Stimulated activated CD4-positive, alpha-beta T cell treated with anti-CD3 and anti-CD28 coated beads, Interleukin-15, amount 100 ng/mL, for 24 hours (primary cell): ENCODE results near the gene LONRF2.
A peak's percentile ranks its signal among the peaks of the same experiment; 100 is the strongest.

ENCODE experiments used
- DNase-seq: peaks from one replicate; pipeline ENCODE4 v3.0.0-alpha.2; 2020

The LONRF2 gene

DNA sequence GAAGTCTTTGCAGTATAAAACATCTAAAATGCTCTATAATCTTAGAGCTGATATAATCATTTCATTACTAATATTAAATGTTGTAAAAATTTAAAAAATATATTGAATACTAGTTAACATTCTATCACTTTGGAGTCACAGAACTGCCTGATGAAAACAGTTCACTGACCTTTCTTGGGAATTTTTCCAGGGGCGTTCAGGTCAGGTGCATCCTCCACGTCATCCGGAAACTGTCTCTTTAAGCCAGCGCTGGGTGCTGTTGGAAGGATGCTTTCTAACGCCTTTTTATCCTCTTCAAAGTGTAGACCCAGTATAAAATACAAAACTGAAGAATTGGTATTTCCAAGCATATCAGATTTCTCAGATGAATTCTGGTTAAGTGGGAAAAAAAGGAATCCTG is 22.8 kb downstream of the LONRF2 start:
- DNase-seq = no peak

DNA sequence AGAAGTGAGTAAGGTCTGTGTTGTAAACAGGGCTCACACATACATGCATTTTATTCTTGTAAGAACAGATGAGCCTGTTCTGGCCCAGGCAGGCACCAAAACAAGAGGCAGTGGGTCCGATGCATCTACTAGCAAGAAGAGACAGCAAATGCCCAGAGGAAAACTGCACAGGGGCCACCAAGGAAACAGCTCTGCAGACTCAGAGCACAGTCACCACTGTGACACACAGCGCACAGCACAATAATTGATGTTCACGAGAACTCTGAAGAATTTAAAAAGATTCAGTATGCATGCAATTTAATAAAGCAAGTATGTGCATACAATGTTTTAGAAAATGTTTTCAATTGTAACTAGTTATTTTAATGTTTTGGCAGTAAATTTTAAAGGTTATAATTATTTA is 24.8 kb downstream of the LONRF2 start:
- DNase-seq = no peak

DNA sequence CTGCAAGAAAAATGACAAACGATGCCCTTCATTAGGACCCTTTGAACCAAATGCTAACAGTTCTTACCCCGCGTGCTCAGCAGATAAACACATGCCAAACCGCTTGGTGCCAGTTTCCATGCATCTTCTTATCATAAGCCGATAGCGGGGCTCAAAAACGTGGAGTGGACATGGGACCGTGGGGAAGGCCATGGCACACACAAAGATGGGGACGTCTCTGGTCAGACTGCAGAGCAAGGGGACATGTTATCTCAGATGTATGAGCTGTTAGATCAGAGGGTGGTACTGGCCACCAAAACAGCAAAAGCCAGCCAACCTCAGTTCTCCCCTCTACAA is 28.2 kb downstream of the LONRF2 start:
- DNase-seq = no peak

DNA sequence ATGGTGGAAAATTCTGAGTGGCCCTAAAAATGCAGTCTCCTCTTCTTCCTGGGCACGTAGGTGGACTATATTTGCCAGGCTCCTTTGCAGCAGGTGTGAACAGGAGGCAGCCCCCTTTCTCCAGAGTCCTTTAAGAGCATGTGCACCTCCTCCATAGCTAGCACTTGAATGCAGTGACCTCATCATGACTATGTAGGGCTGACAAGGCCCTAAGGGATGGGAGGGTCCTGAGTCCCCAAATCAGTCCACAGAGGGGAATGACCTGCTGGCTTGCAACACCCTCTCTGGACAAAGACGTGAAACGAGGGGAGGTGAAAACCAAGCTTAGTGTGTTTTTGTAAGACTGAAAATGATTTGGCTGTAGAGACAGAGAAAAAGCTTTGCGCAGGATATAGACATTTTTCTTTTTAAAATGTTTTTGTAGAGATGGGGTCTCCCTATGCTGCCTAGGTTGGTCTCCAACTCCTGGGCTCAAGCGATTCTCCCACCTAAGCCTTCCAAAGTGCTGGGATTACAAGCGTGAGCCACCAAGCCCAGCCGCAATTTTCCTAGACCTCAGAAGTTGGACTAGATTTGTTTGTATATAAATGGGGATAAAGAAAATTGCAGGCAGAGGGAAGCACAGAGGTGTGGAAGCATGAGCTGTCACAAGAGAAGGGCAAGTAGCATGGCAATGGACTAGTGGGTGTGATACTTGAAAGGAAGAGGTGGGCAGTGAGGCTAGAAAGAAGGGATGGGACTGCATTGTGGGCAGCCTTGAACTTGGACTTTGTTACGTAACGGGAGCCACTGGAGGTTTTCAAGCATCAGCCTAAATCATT is 28.8 kb downstream of the LONRF2 start:
- no peak for DNase-seq

DNA sequence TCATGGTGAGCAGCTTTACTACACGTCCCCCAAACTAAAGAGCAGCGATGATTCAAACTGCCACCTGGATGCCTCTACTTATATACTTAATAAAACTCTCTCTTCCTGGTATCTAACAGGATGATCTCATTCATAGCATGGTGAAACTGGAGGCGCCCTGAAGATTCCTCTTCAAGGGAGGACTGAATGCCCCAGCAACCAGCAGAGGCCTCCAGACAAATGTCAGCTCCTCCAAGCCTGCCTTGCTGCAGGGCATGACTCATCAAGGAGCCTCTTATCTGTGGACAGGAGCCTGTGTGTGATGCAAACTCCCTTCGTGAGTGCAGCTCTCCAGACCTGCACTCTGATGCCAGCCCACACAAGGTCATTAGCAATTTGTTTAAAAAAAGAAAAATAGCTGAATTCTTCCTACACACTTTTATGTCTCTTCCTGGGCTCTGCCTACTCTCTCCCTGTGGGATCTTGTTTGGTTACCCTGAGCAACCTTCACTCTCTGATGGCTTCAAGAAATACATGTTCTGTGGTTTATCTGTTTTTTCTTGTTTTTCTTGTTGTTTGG is 30.2 kb downstream of the LONRF2 start:
- DNase-seq = peak; percentile 65

DNA sequence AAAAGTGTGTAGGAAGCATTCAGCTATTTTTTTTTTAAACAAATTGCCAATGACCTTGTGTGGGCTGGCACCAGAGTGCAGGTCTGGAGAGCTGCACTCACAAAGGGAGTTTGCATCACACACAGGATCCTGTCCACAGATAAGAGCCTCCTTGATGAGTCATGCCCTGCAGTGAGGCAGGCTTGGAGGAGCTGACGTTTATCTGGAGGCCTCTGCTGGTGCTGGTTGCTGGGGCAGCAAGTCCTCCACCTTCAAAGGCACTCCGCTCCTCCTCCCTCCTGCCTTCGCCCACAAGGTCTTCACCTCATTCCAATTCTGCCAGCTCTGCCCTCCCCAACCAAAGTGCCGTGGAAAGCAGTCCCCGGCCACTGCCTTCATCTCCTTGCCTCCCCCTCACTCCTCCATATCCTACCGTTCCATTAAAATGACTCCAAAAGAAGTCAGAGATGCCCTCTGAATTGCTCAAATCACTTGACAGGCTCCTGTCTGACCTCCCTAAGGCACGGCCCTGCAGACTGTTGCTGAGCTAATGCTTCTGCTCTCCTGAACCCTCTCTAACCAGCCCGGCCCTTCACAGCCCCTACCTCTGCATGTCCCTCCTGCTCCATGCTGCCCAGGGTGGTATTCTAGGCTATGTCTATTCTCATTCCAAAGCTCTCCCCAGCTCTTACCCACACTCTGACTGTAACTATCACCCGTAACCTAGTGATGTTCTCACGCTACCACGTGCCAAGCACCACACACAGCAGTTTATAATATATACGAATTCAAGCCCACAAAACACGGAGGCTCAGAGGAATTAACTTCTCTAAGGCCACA is 30.9 kb downstream of the LONRF2 start:
- peak; percentile 75 for DNase-seq

DNA sequence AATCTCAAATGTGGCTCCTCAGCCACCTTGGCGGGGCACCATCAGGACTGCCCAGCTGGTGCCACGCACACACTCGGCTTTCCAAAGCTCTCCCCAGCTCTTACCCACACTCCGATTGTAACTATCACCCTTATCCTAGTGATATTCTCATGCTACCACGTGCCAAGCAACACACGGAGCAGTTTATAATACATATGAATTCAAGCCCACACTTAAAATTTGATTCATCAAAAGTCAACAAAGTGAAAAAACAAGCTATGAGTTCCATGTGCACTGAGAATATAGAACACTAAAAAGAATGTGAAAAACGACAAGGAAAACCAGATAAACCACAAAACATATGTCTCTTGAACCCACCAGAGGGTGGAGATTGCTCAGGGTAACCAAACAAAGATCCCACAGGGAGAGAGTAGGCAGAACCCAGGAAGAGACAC is 31.6 kb downstream of the LONRF2 start:
- no peak for DNase-seq

DNA sequence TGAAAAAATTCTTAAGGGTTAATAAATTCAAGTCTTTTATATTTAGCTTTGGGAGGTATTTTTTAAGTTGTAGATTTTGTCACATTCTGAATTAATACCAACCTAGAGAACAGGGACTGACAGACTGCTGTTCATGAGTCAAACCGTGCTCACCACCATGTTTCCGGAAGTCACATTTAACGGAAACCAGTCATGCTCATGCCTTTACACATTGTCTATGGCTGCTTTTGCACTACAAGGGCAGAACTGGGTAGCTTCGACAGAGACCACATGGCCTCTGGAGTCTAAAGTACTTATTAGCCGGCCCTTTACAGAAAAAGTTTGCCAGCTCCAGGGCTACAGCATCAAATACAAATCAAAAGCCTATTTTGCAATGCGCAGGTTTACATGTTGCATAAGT is 33.3 kb downstream of the LONRF2 start:
- DNase-seq = no peak

DNA sequence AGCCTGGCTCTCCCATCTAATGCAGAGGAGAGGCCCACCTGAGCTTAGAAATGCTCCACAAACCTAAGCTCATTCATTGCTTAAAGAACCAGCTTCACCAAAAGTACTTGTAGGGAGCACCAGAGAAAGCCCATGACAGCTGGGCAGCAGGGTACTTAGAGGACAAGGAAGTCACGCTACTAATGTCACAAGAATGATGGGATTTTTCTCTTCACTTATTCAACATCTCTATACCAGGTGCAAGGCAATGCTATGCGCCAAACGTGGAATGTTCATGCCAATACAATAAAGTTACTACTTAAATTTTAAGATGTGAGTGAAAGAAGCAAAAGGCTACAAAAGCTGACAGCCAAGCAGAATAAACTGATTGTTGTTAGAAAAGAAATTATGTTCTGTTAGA is 36.0 kb downstream of the LONRF2 start:
- no peak for DNase-seq

DNA sequence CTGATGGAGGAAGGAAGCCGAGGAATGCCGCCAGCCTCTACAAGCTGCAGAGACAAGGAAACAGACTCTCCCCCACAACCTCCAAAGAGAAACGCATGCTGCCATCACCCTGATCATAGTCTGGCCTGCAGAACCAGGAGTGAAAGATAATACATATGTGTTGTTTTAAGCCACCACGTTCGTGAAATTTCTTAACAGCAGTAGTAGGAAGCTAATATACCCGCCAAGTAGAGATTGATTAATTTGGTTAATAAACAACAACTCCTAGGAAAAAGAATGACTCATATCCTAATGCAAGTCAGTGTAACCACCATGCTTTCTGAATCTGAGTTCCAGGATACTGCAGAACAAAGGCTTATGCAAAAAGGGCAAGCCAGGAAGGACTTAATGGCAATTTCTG is 36.6 kb downstream of the LONRF2 start:
- no peak for DNase-seq

DNA sequence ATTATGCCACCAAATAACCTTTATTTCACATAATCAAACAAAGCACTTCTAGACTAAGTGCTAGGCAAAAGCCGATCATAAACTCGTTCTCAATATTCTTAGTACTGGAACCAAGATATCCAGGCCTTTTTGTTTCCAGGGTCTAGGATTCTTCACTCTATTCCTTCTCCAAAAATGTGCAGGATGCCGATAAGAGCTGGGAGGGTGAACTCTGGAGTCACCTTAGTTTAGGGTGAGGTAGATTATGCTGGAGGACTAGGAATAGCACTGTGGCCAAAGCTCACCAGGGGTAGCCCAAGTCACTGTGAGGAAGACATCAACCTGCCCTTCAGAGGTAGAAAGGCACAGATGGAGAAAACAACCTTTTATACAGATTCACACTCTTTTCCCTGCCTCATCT is 37.3 kb downstream of the LONRF2 start:
- DNase-seq = no peak

DNA sequence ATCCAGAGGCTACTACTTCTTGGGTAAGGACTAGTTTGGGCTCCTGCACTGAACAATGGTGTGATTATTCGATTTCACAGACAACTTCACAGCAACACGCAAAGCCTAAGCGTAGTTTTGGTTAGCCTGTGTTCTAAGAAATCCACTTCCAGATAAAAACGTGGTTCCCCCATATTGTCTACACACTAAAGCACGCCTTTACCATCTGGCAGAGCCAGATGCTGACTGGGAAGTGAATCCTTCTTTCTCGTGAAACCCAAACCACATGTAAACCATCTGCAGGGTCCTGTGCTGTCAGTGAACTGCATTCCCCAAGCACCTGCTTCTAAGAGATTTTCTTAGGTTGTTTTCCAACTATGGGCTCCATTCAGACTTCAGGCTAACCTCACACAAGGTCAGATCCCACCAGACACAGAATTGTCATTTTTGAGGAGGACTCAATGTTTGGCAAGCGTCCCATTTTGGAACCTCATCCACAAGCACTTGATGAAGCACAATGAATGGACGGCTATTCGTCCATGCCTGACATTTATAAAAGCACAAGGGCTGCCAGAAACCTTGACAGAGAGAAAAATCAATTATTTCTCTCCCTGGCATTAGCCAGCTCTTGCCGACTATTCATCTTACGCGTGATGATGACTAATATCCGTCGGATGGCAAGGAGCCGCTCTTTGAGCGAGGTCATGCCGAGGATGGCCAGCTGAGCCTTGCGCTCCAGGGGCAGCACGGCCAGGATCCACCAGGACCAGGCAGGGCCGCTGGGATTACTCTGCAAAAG is 38.4 kb downstream of the LONRF2 start:
- no peak for DNase-seq

DNA sequence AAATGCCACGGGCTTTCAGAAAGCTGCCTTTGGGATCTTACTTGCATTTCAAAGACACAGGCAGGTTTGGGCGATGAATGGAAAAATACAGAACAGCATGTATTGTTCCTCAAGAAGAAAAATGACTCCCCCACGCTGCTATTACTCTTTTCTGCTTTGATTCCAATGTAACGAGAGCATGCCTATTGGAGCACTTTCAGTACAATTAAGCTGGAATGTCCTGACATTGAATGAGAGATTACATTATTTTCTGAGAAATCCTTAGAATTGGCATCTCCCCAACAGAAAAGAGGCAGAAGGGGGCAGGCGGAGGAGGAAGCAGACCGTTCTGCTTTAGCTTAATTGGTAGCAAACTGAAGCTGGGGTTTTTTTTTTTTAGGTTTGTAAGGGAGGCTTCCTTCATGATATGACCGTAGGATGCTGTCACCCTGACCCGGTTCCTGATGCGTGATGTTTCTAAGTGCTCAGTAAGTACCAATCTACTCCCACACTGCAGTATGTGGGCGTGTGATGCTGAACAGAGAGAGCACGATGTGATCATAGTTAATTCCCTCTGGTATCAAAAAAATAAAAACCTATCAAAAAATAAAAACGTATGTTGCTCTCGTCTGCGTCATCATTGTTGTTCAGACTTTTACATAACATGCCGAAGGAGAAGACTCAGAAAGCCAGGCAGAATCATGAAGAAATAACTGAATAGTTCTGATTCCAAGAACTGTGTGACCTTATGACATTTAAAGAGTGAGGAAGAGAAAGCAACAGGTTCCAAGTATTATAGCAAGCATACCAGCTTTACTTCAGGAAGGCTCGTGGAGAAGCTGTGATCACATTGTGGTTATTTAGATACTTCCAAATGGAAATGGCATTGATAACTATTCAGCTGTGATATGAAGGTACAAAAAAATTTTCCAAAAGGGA is 40.5 kb downstream of the LONRF2 start:
- no peak for DNase-seq

DNA sequence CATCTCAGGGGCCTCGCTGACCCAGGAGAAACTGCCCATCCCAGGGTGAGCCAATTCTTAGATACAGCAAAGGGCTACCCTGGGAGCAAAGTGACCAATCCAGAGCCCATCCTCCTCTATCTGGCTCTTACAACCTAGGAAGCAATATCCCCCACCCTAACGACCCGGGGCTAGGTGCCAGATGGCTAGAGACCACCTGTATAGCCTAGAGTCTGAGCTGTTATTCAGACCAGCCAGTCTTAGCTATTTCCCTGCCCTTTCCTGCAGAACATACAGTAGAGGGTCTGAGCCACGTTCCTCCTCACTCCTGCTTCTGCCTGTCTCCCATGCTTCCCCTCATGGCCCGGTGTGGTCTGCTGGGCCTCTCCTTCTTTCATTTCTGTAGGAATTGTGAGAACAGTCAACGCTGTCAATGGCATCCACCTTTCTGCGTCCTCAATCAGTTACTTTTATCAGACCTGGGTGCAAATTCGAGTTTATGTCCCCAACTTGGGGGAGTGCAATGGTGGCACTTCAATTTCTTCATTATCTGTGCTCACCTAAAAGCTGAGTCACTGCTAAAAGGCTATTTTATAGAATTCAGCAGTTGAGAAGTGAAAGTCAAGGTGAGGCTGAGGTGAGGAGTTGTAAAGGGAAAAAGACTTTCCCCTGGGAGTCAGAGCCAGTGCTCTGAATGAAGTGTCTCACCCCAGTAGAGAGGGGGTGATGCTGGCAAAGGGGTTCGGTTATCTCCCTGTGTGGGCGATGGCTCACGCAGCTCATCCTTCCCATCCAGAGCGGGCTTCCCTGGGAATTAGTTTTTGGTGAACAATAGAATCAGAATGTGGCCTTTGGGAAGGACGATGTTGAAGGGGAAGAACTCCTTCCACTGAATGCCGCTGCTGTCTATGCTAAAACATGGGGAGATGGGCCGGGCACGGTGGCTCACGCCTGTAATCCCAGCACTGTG is 42.4 kb downstream of the LONRF2 start:
- no peak for DNase-seq

DNA sequence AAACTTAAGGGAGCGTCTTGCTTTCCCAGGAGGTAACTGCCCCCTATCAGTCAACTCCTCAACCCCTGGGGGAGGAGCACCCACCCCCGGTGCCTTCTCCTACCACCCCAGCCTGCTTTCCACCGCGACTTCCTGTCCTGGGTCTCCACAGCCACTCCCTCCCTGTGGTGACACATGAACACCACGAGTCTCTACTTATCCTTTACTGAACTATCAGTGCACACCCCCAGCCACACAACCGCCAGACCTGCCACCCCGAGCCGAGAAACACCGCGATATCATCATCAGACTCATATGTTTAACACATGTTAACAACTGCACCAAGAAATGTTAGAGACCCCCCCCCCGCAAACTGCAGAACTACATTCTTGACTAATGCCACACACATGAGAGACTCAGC is 43.3 kb downstream of the LONRF2 start:
- DNase-seq = no peak

DNA sequence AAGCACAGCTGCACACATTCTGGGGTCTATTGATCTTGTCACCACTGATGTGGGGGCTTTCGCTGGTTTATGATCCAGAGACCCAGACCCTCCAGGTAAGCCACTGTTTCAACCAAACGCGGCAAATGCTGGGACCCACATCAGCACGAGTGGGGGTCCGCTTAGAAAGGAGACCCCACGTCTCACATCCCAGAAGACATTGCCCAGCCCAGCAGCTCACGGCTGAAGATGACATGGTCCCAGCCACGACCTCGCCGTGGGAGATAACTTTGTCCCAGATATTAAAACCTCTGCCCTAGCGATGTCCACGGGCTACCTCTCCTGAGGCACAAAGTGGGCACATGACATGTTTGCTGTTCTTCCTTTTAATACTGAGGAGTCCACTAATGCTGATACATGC is 43.8 kb downstream of the LONRF2 start:
- no peak for DNase-seq

DNA sequence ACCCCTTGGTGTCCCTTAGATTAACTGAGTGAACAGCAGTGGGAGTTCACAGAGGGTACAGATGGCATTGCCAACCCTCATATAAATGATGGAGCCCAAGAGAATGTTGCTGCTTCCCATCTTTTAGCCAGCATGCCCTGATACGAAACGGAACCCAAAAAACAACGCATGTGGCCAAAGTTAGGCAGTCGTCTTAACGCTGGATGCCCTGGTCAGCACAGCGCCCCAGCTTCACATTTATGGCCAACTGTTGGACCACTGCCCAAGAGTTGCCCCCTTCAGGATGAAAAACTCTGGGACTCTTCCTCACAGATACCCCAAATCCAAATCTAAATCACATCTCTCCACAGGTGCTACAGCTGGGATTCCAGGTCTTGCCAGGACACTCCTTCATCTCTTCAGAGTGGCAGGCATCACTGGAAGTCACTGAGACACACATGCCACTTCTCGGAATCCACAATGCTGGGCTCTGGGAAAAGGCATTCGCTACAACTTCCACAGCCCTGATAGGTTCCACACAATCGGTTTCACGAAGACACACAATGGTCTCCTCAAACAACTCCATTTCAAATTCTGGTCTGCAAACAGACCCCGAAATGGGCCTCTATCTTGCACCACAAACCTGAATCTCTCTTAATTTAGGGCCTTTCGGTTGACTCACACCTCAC is 44.6 kb downstream of the LONRF2 start:
- DNase-seq = no peak

DNA sequence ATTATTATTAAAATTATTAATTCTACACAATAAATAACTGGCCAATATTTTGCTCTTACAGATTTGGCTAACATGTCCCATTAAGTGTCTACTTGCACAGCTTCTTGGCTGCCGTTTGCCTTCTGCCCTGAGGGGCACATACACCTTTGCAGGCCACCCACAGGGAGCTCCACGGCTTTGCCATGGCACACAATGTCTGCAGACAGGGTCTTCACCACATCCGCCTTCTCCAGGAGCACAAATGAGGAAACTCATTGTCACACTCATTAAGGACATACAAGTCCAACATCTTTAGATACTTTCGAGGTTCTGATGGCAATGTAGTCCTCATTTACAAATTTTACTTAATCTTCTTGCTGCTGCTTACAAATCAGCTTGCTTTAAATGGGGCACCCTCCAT is 45.6 kb downstream of the LONRF2 start:
- DNase-seq = no peak

DNA sequence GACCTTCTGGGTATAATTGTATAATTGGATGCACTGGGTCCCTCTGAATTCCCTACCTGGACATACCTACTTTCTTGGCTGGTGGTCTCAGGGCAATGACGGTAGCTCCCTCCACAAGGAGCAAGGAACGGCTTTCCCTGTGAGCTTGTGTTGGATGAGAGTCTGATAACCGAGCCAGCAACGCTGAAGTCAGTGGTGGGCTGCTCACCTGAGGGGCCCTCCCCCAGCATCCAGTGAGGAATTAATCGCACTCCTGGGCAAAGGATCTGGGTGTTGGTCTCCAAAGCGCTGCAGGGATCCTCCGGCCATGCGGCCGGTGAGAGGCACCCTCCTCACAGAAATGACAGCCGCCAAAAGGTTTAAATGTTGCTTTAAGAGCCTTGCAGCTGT is 47.1 kb downstream of the LONRF2 start:
- no peak for DNase-seq

DNA sequence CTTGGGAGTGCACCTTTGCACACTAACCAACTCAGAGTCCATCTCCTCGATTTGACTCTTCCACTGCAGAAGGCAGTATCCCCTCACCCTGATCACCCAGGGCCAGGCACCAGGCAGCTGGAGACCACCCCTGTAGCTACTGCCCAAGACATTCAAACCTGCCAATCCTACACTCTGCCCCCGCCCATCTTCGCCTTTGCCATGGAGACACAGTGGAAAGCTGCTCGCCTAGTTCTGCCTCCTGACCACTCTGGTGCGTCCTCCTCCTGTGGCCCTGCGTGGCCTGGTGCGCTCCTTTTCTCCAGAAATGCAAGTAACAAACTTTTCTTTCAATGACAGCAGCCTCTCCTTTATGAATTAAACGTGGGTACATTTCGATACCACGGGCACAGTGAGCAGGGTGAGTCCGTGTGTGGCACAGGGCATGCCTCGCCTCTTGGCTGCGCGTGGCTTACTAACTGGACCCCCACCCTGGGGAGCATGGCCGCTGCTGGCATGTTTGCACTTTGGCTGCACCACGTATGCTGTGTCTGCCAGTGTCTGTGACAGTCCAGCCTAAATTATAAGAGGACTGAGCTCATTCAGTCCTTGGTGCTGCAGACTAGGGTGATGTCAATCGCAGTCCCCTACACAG is 47.6 kb downstream of the LONRF2 start:
- no peak for DNase-seq
